Measurements from ENCODE around the gene B4GALT2. TPM values are rescaled to one million over a fixed set of nuclear protein-coding genes. Genes with fewer than 3 reads are reported as not detected.

The B4GALT2 gene
- total RNA-seq, 1 donor from 2014 or later: 119 TPM

- no peak for DNase-seq (ENCODE audit: low spot score in 2 of 2)
- FAIRE-seq: no peak
Measured at GRCh38 chr1:43997295-43997999, 18.4 kb downstream of the B4GALT2 start.

GRCh38 chr1:43998000-43998378 lies 19.0 kb downstream of the B4GALT2 start:
- DNase-seq (ENCODE audit: low spot score in 2 of 2): no peak

GRCh38 chr1:43999455-43999854 lies 20.4 kb downstream of the B4GALT2 start:
- DNase-seq (ENCODE audit: low spot score in 2 of 2) (no peak), FAIRE-seq (no peak)

More at GRCh38 chr1:43998000-43998378, 19.0 kb downstream of the B4GALT2 start:
- FAIRE-seq: no peak

GRCh38 chr1:44000122-44000665 lies 21.2 kb downstream of the B4GALT2 start:
- DNase-seq (ENCODE audit: low spot score in 2 of 2) (no peak), FAIRE-seq (no peak)

DNA sequence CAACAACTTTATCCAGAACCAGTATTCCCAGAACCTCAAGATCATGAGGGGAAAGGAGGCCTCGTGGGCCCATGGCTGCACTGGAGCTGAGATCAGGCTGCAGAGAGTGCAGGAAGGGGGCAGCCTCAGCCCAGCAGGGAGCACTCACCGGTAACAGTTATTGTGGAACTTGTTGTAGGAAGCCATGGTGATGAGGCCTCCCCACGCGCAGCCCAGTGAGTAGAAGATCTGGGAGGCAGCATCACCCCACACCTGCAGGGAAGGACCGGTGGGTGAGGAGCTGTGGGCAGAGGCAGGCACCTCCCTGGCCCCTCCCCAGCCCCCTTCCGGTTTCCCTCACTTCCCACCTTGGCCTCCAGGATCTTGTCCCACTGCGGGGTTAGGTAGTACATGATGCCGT lies 23.2 kb downstream of the B4GALT2 start:
- no peak for FAIRE-seq

DNA sequence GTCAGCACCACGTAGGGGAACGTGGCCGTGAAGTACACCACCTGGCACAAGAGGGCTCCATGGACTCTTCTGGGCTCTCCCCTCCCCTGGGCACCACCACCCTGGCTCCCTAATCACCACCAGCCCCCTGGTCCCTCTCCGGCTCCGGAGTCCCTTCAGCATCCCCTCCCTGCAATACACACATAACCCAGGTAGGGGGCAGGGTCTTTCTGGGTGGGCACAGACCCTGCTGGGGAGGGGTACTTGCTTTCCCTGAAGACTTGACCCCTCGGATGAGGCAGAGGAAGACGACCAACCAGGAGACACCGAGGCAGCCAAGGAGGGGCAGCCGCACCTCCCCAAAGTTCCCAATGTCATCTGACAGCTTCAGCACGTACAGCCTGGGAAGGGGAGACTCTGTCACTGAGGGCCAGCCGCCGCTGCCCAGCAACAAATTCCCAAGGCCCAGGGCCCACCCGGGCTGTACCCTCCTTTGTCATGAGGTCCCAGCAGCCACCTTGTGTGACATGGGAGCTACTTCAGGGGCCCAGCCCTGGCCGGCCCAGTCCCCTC lies 23.7 kb downstream of the B4GALT2 start:
- FAIRE-seq (no peak), DNase-seq (ENCODE audit: low spot score in 2 of 2) (no peak)

More for the DNA sequence above, 23.2 kb downstream of the B4GALT2 start:
- no peak for DNase-seq (ENCODE audit: low spot score in 2 of 2)

DNA sequence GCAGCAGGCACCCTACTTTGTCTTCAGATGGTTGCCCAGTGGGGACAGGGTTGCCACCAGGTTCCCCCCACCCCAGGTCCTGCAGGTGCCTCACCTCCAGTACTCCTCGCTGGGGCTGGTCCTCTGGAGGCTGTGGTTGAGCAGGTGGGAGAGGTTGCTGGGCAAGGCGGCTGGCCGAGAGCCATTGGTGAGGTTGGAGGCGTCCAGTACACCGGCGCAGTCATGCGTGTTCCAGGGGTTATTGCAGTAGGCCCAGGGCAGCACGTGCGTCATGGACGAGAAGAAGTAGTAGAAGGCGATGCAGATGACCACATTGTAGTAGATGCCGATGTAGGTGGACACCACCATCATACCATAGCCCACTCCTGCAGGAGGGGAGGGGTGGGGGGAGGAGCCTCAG lies 29.2 kb downstream of the B4GALT2 start:
- FAIRE-seq: no peak
- DNase-seq (ENCODE audit: low spot score in 2 of 2): no peak

DNA sequence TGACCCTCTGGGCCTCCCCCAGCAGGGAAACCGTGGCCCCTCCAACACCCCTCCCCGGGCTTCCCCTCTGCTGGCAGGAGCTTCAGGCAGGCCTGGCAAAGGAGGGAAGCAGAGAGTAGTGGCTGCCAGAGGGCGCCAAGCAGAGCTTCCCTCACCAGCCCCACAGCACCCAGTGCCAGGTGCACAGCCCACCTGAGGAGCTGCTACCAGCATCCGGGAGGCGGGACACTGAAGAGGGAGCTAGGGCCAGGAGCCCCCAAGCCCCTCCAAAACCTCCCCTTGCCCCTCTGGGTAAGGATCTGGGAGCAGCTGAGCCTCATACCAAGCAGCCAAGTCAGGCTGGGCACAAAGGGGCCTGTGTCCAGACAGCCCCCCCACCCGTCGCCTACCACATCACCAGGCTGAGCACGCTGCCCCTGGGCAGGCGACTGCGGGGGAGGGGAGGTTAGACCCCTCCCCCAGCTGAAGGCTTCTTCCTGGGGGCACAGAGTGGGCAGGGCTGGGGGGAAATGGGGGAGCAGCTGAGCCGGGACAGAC lies 32.0 kb downstream of the B4GALT2 start:
- FAIRE-seq (no peak), DNase-seq (ENCODE audit: low spot score in 2 of 2) (peak; percentile 62 to 67)

DNA sequence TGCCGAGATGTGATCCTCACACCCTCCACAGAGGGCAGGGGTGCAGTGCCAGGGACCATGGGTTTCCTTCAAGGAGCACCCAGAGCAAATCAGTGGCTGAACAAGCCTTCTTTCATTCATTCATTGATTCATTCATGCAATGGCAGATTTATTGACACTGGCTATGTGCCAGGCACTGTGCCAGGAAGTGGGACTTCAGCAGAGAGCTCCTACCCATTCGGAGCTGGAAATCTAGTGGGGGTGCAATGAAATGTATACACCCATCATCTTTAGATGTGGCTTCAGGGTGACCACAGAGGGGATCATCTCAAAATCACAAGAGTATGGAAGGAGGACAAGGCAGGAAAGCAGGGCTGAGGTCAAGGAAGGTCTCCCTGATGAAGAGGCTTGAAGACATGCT lies 33.4 kb downstream of the B4GALT2 start:
- DNase-seq (ENCODE audit: low spot score in 2 of 2): no peak
- no peak for FAIRE-seq

DNA sequence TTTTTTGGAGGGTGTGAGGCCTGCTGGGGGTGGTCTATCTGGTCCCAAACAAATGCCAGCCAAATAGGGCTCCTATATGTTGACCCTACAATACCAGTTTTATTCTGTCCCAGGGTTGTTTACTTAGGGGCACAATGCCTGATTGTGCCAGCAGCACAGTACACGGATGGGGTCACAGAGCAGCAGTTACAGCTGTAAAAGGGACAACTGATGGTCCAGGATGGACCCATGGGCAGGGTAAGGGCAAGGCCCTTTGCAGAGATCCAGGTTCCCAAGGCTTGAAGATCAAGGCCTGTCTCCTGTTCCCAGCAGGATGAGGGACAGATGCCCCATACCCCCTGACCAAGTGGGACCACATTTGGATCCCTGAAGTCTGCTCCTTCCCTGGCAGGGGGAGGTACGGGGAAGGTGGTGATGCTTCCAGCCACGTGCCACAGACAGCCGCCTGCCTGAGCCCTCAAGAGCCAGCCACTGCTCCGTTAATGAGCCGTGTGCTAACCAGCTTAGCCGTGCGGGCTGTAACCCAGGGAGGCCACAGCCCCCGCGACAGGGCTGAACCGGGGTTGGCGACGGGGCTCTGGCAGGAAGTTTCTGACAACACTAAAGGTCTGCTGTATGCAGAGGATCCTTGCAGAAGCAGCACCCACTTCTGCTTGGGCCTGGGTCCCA lies 34.1 kb downstream of the B4GALT2 start:
- no peak for FAIRE-seq
- DNase-seq (ENCODE audit: low spot score in 2 of 2): no peak

GRCh38 chr1:44013949-44014348 lies 34.9 kb downstream of the B4GALT2 start:
- DNase-seq (ENCODE audit: low spot score in 2 of 2) (no peak), FAIRE-seq (no peak)

GRCh38 chr1:44014365-44015104 lies 35.5 kb downstream of the B4GALT2 start:
- FAIRE-seq: no peak
- no peak for DNase-seq (ENCODE audit: low spot score in 2 of 2)

- DNase-seq (ENCODE audit: low spot score in 2 of 2) (no peak), FAIRE-seq (no peak)
Measured at GRCh38 chr1:44015206-44015605, 36.2 kb downstream of the B4GALT2 start.

DNA sequence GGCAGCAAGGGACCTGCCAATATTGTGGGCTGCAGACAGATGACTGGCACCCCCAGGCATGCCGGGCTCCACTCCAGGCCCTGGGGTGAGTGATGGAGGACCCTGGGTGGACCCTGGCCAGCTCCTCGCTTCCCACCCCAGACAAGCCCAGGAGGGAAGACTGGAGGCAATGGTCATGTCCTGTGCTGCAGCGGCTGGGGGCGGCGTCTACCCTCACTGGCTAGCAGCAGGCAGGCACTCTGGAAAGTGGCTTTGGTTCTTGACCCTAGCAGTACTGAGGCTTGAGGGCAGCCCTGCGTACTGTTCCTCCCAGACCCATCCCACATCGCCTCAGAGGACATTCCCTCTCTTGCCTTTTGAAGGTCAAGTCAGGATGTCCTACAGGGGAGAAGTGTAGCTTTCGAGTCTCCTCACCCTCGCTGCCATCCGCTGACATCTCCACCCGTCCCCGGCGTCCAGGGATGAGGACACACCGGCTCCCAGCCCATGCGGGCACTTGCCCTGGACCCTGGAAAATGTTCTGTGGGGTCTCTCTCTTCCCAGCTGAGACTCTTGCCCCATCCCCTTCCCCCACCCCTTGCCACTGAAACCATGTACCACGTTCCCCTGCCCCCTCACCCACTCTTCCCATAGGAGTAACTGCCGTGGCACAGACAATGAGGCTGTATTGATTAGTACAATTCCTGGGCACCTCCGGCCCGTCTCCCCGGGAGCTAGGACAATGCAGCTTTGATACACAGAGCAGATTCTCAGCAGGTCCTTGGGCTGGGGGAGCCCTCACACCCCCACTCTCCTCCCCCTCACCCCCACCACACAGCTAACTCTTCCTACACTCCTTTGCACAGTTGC lies 37.3 kb downstream of the B4GALT2 start:
- no peak for FAIRE-seq
- no peak for DNase-seq (ENCODE audit: low spot score in 2 of 2)

DNA sequence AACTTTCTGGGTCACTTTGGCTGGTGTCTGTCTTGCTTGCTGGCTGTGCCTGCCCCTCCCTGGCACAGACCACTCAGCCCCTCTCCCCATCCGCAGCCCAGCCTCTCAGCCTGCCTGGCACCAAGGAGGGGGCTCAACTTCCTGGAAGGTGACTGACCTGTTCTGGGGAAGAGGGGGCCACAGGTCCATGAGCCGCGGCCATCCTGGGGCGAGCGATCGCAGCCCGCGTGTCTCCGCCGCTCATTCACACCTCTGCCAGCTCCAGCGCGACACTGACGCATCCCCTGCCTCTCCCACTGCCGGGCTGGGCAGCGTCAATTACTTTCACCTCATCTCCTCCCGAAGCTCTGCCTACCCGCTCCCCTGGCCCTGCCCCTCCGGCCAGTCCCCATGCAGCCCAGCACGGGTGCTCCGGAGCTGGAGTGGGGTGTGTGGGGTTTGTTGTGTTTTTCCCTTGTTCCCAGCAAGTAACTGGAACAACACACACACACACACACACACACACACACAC lies 37.9 kb downstream of the B4GALT2 start:
- FAIRE-seq: no peak
- DNase-seq (ENCODE audit: low spot score in 2 of 2): no peak

GRCh38 chr1:44019466-44019948 lies 40.5 kb downstream of the B4GALT2 start:
- DNase-seq (ENCODE audit: low spot score in 2 of 2) (peak in 1 of 2 donors; percentile 49), FAIRE-seq (no peak)

DNA sequence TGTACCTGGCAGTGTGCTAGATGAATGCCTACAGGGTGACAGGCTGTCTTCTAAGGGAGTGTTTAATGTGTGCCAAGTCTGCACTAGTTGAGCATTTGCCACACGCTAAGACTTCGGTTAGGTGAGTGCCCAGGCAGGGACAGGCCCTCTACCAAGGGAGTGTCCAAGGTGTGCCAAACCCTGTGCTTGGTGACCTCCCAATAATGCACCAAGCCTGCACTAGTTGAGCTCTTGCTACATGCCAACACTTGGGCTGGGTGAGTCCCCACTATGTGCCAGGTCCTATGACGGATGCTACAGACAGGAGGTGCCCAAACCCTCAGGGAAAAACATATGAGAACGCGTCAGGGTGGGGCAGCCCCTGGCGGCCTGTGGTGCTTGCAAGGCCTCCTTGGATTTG lies 41.5 kb downstream of the B4GALT2 start:
- no peak for FAIRE-seq
- no peak for DNase-seq (ENCODE audit: low spot score in 2 of 2)

GRCh38 chr1:44021156-44021555 lies 42.1 kb downstream of the B4GALT2 start:
- FAIRE-seq (no peak), DNase-seq (ENCODE audit: low spot score in 2 of 2) (no peak)

- DNase-seq (ENCODE audit: low spot score in 2 of 2): no peak
Measured at GRCh38 chr1:44021581-44022321, 42.7 kb downstream of the B4GALT2 start.

More at GRCh38 chr1:44021581-44022321, 42.7 kb downstream of the B4GALT2 start:
- no peak for FAIRE-seq
